HS-27A (cell line): ENCODE measurements around the gene RGS12.

Source experiments
- DNase-seq: peaks from one replicate; pipeline ENCODE4 v3.0.0-alpha.2; 2012; ENCODE audit warnings: low read depth, missing footprints

RGS12 gene

GRCh38 chr4:3310301-3311094 lies 17.7 kb downstream of the RGS12 start:
- DNase-seq, result no peak

GRCh38 chr4:3311095-3311372 lies 18.2 kb downstream of the RGS12 start:
- DNase-seq, result no peak

GRCh38 chr4:3311489-3312171 lies 18.8 kb downstream of the RGS12 start:
- no peak for DNase-seq

DNA sequence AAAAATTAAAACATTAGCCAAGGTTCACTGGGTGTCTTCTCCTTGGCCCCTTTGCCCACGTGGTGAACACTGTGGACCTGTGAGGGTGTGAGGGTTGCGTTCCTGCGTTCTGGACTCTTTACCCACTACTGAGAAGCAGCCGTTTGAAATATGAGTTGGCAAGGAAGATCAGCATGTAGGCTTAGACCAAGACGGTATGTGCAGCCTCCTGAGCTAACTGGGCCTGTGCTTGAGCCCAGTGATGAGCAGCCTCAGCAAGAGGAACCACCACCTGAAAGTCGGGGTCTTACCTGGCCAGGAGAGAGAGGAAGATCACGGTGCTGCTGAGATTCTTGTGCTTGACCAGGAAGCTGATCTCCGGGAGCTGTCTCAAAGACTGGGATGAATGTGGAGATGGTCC lies 19.5 kb downstream of the RGS12 start:
- DNase-seq, result no peak

- DNase-seq, result no peak
Observed at GRCh38 chr4:3313139-3313538, 20.3 kb downstream of the RGS12 start.

- no peak for DNase-seq
Observed at GRCh38 chr4:3313556-3314228, 20.9 kb downstream of the RGS12 start.

DNA sequence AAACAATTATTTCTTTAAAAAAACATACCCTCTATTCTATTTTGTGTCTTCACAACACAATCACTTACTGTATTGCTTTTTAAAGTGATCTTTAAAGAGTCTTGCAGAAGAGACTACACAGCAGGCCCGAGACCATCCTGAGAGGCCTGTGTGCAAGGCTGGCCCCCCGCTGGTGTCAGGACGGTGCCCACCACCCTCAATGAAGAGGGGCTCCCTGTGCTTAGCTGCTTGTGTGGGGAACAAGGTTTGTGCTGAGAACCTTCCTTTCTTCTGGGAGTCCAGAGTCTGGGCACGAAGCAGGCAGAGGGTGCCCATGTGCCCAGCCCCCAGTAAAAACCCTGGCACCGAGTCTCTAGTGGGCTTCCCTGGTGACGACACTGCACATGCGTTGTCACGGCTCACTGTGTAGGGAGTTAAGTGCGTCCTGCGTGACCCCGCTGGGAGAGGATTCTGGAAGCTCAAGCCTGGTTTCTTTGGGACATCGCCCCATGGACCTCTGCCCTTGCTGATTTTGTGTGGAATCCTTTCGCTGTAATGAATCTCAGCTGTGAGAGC lies 22.0 kb downstream of the RGS12 start:
- no peak for DNase-seq

DNA sequence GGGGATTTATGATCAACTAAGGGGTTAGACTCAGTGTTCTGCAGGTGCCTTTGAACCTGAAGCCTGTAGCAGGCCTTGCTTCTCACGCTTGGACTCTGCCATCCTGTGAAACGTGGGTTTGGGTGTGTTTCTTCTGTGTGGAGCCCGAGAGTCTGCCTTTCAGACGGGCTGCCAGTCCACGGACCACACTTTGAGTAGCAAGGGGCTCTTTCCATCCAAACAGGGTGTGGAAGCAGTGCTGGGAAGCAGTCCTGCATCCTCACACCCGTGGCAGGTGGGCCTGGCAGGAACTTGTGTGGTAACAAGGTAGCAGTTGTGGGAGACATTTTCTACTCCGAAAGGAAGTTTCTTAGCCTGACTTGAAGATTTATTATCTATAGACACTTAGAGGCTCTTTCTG lies 22.7 kb downstream of the RGS12 start:
- no peak for DNase-seq

DNA sequence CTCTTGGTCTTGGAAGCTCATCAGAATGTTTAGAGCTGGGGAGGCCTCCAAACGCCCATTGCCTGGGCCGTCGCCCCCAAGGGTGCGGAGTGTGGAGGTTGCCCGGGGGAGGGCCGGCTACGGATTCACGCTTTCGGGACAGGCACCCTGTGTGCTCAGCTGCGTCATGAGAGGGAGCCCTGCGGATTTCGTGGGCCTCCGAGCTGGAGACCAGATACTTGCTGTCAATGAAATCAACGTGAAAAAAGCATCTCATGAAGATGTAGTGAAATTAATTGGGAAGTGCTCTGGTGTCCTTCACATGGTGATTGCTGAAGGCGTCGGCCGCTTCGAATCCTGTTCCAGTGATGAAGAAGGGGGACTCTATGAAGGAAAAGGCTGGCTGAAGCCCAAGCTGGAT lies 23.3 kb downstream of the RGS12 start:
- DNase-seq, result no peak

DNA sequence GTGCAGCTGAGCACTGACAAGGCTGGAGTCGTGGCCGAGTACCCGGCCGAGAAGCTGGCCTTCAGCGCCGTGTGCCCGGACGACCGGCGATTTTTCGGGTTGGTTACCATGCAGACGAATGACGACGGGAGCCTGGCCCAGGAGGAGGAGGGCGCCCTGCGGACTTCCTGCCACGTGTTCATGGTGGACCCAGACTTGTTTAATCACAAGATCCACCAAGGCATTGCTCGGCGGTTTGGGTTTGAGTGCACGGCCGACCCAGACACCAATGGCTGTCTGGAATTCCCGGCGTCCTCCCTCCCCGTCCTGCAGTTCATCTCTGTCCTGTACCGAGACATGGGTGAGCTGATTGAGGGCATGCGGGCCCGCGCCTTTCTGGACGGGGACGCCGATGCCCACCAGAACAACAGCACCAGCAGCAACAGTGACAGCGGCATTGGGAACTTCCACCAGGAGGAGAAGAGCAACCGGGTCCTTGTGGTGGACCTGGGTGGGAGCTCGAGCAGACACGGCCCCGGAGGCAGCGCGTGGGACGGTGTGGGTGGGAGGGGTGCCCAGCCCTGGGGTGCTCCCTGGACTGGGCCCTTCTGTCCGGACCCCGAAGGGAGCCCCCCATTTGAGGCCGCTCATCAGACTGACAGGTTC lies 24.3 kb downstream of the RGS12 start:
- DNase-seq, result no peak

DNA sequence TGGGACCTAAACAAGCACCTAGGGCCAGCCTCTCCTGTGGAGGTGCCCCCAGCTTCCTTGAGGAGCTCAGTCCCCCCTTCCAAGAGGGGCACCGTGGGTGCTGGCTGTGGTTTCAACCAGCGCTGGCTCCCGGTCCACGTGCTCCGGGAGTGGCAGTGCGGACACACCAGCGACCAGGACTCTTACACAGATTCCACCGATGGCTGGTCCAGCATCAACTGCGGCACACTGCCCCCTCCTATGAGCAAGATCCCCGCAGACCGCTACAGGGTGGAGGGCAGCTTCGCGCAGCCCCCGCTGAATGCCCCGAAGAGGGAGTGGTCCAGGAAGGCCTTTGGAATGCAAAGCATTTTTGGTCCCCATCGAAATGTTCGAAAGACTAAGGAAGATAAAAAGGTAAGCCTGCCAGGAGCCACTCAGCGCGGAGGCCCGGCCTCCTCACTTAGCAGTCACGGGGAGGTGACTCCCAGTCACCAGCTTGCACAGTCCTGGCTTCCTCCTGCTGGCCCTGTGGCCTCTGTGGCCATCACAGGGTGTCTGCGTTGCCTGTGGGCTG lies 24.9 kb downstream of the RGS12 start:
- no peak for DNase-seq

- no peak for DNase-seq
Observed at GRCh38 chr4:3318561-3319021, 25.8 kb downstream of the RGS12 start.

DNA sequence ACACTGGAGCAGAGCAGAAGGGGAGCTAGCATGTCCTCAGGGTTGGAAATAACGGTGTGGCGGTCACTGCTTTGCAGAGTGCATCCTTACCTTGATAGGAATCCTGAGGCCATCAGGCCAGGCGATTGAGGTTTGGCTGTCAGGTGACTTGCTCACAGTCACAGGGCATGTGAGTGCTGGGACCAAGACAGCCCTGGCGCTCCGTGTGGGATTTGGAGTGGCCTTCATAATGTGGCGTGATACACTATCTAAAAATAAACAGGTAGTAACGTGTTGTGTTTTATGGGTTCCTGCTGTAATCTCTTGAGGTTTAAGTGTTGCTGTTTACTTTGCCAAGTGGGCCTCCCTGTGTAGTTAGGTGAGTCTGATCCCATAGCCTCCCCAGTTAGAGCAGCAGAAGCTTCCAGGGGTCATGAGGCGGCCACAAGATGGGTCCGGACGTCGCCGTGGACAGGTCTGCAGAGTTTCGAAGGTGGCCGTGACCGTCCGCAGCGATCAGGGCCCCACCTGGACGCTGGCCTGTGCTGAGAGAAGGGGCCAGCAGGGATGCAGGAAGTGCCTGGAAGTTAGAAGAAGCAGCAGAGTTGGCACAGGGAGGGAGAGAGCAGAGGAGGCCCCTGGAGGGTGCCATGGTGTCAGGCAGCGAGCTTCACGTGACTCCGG lies 27.7 kb downstream of the RGS12 start:
- no peak for DNase-seq

DNA sequence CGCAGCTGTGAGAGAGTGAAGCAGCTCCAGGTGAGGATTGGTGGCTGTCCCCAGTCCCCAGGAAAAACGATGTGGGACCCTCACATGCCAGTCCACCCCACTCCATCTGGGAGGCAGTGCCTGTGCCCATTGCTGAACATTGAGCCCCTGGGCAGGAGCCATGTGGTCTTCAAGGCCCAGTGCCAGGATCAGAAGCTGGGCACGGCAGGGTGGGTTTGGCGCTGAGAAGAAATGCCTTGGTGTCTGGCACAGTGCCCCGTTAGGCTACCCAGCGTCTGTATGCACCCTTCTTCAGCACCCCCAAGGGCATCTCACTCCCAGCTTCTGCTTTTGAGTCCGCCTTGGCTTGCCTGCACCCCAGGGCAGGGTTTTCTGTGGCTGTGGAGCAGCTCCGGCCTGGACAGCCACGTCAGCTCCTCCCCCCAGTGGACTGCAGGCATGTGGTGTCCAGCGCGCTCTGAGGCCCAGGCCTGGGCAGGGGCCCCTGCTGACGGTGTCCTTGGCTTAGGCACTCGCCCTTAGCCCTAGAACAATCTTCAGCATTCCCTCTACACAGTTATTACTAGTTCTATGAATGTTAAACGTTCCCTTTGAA lies 28.6 kb downstream of the RGS12 start:
- no peak for DNase-seq

DNA sequence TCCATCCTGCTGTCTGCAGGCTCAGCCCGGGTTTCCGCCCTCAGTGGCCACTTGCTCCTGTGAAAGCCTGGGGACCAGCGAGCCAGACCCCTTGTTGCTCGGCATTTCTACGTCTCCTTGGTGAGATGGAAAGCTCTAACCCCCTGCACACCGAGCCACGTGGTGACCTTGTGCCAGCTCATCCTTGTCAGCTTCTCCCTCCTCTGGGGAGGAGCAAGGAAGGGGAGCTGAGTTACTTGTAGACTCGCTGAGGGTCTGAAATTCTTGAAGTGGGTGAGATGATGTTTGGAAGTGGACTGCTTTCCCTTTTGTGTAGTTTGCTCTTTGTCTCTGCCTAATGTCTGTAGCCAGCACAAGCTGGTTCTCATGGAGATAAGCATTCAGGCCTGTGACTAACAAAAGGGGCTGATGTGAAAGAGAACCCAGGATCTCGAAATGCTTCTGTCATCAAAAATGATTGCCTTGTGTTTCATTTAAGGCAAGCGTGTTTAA lies 29.3 kb downstream of the RGS12 start:
- no peak for DNase-seq

DNA sequence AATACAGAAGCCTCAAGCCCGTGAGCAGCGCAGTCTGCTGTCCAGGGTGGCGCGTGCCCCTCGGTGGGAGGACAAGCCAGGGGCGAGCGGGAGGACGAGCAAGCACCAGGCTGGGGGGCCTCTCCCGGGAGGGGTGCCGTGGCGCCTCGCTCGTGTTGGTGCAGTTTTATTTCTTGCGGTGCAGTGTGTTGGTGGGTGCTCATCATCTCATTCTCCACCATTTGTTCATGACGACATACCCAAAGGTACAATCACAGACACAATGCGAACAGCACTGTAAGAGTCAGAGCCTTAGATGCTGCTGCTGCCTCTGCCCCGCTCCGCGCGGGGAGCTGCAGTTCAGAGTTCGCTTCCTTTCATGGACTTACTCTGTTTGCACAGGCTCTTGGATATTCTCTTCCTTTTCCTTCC lies 30.3 kb downstream of the RGS12 start:
- no peak for DNase-seq

GRCh38 chr4:3324093-3324815 lies 31.4 kb downstream of the RGS12 start:
- DNase-seq, result no peak

GRCh38 chr4:3328814-3329663 lies 36.2 kb downstream of the RGS12 start:
- no peak for DNase-seq

GRCh38 chr4:3329887-3330286 lies 37.1 kb downstream of the RGS12 start:
- no peak for DNase-seq
